GM10266 (cell line): ENCODE data around the gene SUFU.

ENCODE experiments used
- DNase-seq: peaks from one replicate; pipeline ENCODE4 v3.0.0; 2012; ENCODE audit errors: extremely low spot score
- TF ChIP-seq, protein P1 (sequence below): IDR thresholded peaks from 2 replicates; pipeline ENCODE4 v1.5.1; 2012; ENCODE audit warnings: mild to moderate bottlenecking, low read depth; ENCODE audit not compliant: control insufficient read depth, insufficient read depth; ENCODE audit errors: missing control alignments

SUFU gene

DNA sequence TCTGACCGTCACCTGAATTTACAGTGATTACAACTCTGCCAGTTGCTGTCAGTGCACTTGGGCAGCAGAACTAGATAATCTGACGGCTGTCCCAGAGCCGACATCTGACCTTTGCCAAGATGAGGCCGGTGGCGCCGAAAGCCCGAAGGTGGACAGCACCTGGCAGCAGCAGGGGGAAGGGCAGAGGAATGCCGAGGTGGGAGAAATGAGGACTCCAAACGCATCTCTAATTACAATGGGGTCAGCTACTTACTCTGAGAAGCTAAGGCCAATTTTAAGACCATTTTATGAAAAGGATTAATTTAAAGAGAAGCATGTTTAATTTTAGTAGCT lies 174.3 kb downstream of the SUFU start:
- no peak for DNase-seq
- TF ChIP-seq, protein P1, sequence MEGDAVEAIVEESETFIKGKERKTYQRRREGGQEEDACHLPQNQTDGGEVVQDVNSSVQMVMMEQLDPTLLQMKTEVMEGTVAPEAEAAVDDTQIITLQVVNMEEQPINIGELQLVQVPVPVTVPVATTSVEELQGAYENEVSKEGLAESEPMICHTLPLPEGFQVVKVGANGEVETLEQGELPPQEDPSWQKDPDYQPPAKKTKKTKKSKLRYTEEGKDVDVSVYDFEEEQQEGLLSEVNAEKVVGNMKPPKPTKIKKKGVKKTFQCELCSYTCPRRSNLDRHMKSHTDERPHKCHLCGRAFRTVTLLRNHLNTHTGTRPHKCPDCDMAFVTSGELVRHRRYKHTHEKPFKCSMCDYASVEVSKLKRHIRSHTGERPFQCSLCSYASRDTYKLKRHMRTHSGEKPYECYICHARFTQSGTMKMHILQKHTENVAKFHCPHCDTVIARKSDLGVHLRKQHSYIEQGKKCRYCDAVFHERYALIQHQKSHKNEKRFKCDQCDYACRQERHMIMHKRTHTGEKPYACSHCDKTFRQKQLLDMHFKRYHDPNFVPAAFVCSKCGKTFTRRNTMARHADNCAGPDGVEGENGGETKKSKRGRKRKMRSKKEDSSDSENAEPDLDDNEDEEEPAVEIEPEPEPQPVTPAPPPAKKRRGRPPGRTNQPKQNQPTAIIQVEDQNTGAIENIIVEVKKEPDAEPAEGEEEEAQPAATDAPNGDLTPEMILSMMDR, result no peak

DNA sequence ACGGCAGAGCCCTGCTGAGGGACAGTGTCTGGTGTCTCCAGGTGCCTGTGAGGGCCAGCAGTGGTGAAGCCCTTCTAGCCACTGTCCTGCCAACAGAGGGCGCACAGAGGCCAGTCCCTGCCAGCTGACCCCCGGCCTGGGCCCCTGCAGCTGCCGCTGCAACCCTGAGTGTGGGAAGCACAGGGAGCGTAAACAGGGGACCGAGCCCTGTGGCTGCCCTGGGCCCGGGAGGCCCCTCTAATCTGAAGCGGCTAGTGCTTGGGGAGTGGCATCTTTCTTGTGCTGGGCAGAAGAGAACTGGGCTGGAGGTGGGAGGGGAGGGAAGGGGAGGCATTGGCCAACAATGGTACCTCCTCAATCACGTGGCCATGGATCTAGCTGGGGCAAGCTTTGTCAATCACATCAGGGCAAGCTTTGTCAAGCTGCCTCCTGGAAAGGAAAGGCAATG lies 175.1 kb downstream of the SUFU start:
- DNase-seq, result no peak
- TF ChIP-seq, protein P1, result peak; percentile 80

DNA sequence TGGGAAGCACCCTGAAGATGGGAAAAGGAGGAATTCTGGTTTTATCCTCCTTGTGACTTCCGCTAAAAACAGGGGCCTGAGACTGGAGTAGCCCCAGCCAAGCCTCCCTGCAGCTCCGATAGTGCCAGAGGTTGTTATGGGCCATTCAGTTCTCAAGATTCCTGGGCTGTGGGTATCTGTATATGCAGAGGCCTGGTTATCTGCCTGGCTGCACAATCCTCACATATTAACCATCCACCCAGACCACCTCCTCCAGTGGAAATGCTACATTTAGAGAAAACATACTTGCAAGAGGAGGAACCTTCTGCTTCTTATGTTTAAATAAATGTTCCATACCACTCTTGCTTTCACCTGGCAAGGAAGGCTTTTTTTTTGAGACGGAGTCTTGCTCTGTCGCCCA lies 175.8 kb downstream of the SUFU start:
- DNase-seq, result no peak
- TF ChIP-seq, protein P1, result no peak

DNA sequence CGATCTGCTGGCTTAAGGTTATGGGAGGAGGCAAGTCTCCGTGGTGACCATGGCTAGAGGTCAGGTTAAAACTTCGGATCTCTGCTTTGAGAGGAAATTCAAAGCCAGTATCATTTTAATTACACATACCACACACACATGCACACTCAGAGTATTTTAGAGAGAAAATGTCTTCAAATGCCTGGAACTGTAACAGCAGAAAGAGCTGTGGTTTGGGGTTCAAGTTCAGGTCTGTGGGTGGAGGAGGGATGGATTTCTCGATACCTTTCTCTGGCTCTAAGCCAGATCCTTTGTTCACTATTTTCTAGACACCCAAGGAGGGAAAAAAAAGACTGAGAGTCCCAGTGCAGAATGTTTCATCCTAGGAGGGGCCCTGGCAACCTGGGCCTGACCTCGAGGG lies 177.9 kb downstream of the SUFU start:
- no peak for DNase-seq
- TF ChIP-seq, protein P1, result no peak

DNA sequence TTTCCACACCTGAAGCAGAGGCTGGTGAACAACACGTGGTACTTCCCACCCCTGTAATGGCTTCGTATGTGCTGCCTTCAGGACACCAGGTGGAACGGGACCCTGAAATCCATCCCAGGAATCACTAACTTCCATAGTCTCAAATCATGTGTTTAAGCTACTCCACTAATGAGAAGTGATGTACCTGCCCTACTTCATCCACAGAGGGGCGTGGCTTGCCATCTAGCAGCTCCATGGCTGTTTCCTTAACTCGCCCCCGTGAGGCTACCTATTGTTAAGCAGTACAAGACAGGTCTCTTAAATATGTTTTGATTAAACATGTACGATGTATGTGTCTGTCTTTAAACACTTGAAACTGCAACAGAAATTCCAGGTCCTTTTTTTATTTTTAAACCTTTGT lies 178.6 kb downstream of the SUFU start:
- TF ChIP-seq, protein P1, result no peak
- DNase-seq, result no peak

- TF ChIP-seq, protein P1, result no peak
- DNase-seq, result no peak
Measured at GRCh38 chr10:102682981-102683380, 179.2 kb downstream of the SUFU start.
